ENCODE measurements around the gene TCF7L1. TPM values are rescaled to one million over a fixed set of nuclear protein-coding genes. Genes with fewer than 3 reads are reported as not detected.
"Not testable (repeated sequence)": the region's sequence is repeated elsewhere in the genome, so short reads cannot be mapped to it uniquely, and the experiment has no call there.

TCF7L1 gene
- polyA plus RNA-seq, 1 experiment: 3.2 TPM

- H3K36me3 ChIP-seq (ENCODE audit: control insufficient read depth, insufficient read depth, low read length): peaks cover 6% of the 10 kb centered on the region
- TF ChIP-seq CTCF (IDR thresholded peaks at IDR 0.05; ENCODE audit: insufficient read depth, low read depth, low read length): no peak
- no peaks in the 10 kb centered on the region for H3K27me3 ChIP-seq (ENCODE audit: control insufficient read depth, insufficient read depth, low read length)
- no peak overlapping the region for H3K4me3 ChIP-seq (ENCODE audit: low read depth, low read length)
- POLR2A ChIA-PET: no interaction called here
- CTCF ChIA-PET: interaction anchor here (1.0 to 2.7 kb wide), 2 partner anchors 13 to 140 kb away, joined by 4 to 11 read pairs; no protein-coding TSS in a partner anchor
- DNase-seq (ENCODE audit: low read depth): no peak
Measured at GRCh38 chr2:85145116-85145820, 12.1 kb downstream of the TCF7L1 start.

GRCh38 chr2:85148190-85148589 is 15.0 kb downstream of the TCF7L1 start:
- Histone ChIP-seq H3K4me3 (ENCODE audit: low read depth, low read length) (no peak overlapping the region), H3K27me3 (ENCODE audit: control insufficient read depth, insufficient read depth, low read length) (no peaks in the 10 kb centered on the region), H3K36me3 (ENCODE audit: control insufficient read depth, insufficient read depth, low read length) (peaks cover 2% of the 10 kb centered on the region; the same call in 1 of the 2 replicates)
- CTCF ChIA-PET: no interaction called here
- TF ChIP-seq CTCF (IDR thresholded peaks at IDR 0.05; ENCODE audit: insufficient read depth, low read depth, low read length): no peak
- POLR2A ChIA-PET: no interaction called here
- DNase-seq (ENCODE audit: low read depth): no peak

- POLR2A ChIA-PET: interaction anchor here (0.6 kb wide), 1 partner anchor 72 kb away, joined by 5 read pairs; no protein-coding TSS in a partner anchor
- CTCF ChIA-PET: interaction anchor here (1.1 kb wide), 1 partner anchor 225 kb away, joined by 3 read pairs; no protein-coding TSS in a partner anchor
- no peak for TF ChIP-seq CTCF (IDR thresholded peaks at IDR 0.05; ENCODE audit: insufficient read depth, low read depth, low read length)
- H3K36me3 ChIP-seq (ENCODE audit: control insufficient read depth, insufficient read depth, low read length): no peaks in the 10 kb centered on the region
- H3K27me3 ChIP-seq (ENCODE audit: control insufficient read depth, insufficient read depth, low read length): no peaks in the 10 kb centered on the region
- H3K4me3 ChIP-seq (ENCODE audit: low read depth, low read length): no peak overlapping the region
- no peak for DNase-seq (ENCODE audit: low read depth)
Measured at GRCh38 chr2:85151026-85151425, 17.8 kb downstream of the TCF7L1 start.

- Histone ChIP-seq H3K36me3 (ENCODE audit: control insufficient read depth, insufficient read depth, low read length) (no peaks in the 10 kb centered on the region), H3K27me3 (ENCODE audit: control insufficient read depth, insufficient read depth, low read length) (no peaks in the 10 kb centered on the region), H3K4me3 (ENCODE audit: low read depth, low read length) (no peak overlapping the region)
- no peak for DNase-seq (ENCODE audit: low read depth)
- POLR2A ChIA-PET: no interaction called here
- TF ChIP-seq CTCF (IDR thresholded peaks at IDR 0.05; ENCODE audit: insufficient read depth, low read depth, low read length): no peak
- CTCF ChIA-PET: interaction anchor here (1.4 kb wide), 1 partner anchor 10 kb away, joined by 3 read pairs; no protein-coding TSS in a partner anchor
Measured at GRCh38 chr2:85152895-85153294, 19.7 kb downstream of the TCF7L1 start.

- CTCF ChIA-PET: interaction anchor here (0.7 to 1.1 kb wide), 2 partner anchors 8 to 47 kb away, joined by 3 read pairs; no protein-coding TSS in a partner anchor
- POLR2A ChIA-PET: no interaction called here
- no peaks in the 10 kb centered on the region for H3K36me3 ChIP-seq (ENCODE audit: control insufficient read depth, insufficient read depth, low read length)
- no peak overlapping the region for H3K4me3 ChIP-seq (ENCODE audit: low read depth, low read length)
- no peaks in the 10 kb centered on the region for H3K27me3 ChIP-seq (ENCODE audit: control insufficient read depth, insufficient read depth, low read length)
- DNase-seq (ENCODE audit: low read depth): no peak
- no peak for TF ChIP-seq CTCF (IDR thresholded peaks at IDR 0.05; ENCODE audit: insufficient read depth, low read depth, low read length)
Measured at GRCh38 chr2:85154048-85154753, 21.0 kb downstream of the TCF7L1 start.

GRCh38 chr2:85155082-85155481 is 21.9 kb downstream of the TCF7L1 start:
- H3K27me3 ChIP-seq (ENCODE audit: control insufficient read depth, insufficient read depth, low read length); H3K36me3 ChIP-seq (ENCODE audit: control insufficient read depth, insufficient read depth, low read length); POLR2A ChIA-PET; H3K4me3 ChIP-seq (ENCODE audit: low read depth, low read length); DNase-seq (ENCODE audit: low read depth): not testable (repeated sequence)
- CTCF ChIA-PET: interaction anchor here (0.7 to 1.3 kb wide), 4 partner anchors 12 to 88 kb away, joined by 3 read pairs; no protein-coding TSS in a partner anchor
